ENCODE data around the gene ADAMTS9. TPM values are rescaled to one million over a fixed set of nuclear protein-coding genes. Genes with fewer than 3 reads are reported as not detected.

ADAMTS9 gene
- total and polyA plus RNA-seq, 10 of the 15 experiments (the other 5 are each of a cell fraction or from before 2014, with no cell fraction given): 0.08 TPM; not detected in 9

DNA sequence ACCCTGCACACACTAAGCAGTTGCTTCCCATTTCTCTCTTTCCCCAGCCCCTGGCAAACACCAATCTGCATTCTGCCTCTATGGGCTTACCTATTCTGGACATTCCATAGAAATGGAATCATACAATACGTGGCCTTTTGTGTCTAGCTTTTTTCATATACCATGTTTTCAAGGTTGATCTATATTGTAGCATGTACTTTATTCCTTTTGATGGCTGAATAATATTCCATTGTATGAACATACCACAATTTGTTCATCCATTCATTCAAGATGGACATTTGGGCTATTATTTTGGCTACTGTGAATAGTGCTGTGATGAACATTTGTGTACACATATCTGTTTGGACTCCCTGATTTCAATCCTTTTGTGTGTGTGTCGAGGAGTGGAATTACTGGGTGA, 18.1 kb upstream of the ADAMTS9 start (continued):
- TF ChIP-seq, protein P1, sequence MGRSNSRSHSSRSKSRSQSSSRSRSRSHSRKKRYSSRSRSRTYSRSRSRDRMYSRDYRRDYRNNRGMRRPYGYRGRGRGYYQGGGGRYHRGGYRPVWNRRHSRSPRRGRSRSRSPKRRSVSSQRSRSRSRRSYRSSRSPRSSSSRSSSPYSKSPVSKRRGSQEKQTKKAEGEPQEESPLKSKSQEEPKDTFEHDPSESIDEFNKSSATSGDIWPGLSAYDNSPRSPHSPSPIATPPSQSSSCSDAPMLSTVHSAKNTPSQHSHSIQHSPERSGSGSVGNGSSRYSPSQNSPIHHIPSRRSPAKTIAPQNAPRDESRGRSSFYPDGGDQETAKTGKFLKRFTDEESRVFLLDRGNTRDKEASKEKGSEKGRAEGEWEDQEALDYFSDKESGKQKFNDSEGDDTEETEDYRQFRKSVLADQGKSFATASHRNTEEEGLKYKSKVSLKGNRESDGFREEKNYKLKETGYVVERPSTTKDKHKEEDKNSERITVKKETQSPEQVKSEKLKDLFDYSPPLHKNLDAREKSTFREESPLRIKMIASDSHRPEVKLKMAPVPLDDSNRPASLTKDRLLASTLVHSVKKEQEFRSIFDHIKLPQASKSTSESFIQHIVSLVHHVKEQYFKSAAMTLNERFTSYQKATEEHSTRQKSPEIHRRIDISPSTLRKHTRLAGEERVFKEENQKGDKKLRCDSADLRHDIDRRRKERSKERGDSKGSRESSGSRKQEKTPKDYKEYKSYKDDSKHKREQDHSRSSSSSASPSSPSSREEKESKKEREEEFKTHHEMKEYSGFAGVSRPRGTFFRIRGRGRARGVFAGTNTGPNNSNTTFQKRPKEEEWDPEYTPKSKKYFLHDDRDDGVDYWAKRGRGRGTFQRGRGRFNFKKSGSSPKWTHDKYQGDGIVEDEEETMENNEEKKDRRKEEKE (IDR thresholded peaks at IDR 0.05): no peak
- TF ChIP-seq SMC3 (IDR thresholded peaks at IDR 0.05; ENCODE audit: borderline replicate concordance, low read length): no peak

DNA sequence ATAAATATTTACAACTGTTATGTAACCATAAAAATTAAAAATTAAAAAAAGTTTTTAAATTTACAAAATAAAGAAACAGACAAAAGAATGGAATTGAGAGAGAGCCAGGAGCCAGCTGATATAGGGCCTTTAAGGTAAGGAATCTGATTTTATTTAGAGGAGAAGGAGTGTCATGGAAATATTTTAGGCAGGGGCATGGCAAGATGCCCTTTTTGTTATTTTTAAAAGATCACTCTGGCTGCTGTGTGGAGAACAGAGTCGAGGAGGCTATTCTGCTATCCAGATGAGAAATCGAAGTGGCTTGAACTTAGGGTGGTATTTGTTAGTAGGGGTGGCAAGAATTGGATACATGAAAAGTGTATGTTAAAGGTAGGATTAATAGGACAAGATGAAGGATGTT, 9.1 kb upstream of the ADAMTS9 start:
- no peak overlapping the region for H3K27ac ChIP-seq (ENCODE audit: control insufficient read depth, insufficient read depth)
- ChIA-PET RAD21 (ENCODE audit: unreplicated experiment) (no interaction called here), POLR2A (no interaction called here), SMC1A (ENCODE audit: uncharacterized antibody, unreplicated experiment) (no interaction called here), CTCF (no interaction called here)
- no peak overlapping the region for H3K4me2 ChIP-seq (ENCODE audit: control insufficient read depth, insufficient read depth)
- in situ Hi-C loops (cut with MboI): no loop called here
- H3K9ac ChIP-seq (ENCODE audit: control insufficient read depth, insufficient read depth, low read length): no peak overlapping the region
- H3K79me2 ChIP-seq (ENCODE audit: control insufficient read depth, insufficient read depth, low read length): no peaks in the 10 kb centered on the region
- no peak overlapping the region for H3K4me3 ChIP-seq
- no peak for ATAC-seq
- H2AFZ ChIP-seq (ENCODE audit: control insufficient read depth, low read depth, low read length): no peak overlapping the region
- 0% methylated on average over 2 of the region's 2 CpGs for WGBS (ENCODE audit: insufficient coverage, insufficient replicate concordance, low lambda C conversion rate, missing lambda C conversion rate)
- intact Hi-C loops (cut with micrococcal nuclease; ENCODE audit: unreplicated experiment): no loop called here
- BruUV-seq (replicated peaks): no TSS peak
- FAIRE-seq: no peak
- no peak for DNase-seq (ENCODE audit: low read depth, low spot score)
- H3K4me1 ChIP-seq (ENCODE audit: control insufficient read depth, insufficient read depth, low read length): no peaks in the 10 kb centered on the region
- no peaks in the 10 kb centered on the region for H4K20me1 ChIP-seq (ENCODE audit: control insufficient read depth, insufficient read depth)
- no peaks in the 10 kb centered on the region for H3K27me3 ChIP-seq (replicated peaks in 1 of 2; ENCODE audit: control insufficient read depth in 2 of 2, insufficient read depth in 2 of 2, low read length in 1 of 2)
- no peaks in the 10 kb centered on the region for H3K36me3 ChIP-seq (ENCODE audit: control insufficient read depth in 2 of 2, insufficient read depth in 2 of 2, low read length in 1 of 2)
- TF ChIP-seq FOS (IDR thresholded peaks at IDR 0.05; ENCODE audit: borderline replicate concordance, extremely low read depth, insufficient read length): no peak
- H3K9me3 ChIP-seq (replicated peaks; ENCODE audit: control insufficient read depth, insufficient read depth, low read length): no peaks in the 10 kb centered on the region

DNA sequence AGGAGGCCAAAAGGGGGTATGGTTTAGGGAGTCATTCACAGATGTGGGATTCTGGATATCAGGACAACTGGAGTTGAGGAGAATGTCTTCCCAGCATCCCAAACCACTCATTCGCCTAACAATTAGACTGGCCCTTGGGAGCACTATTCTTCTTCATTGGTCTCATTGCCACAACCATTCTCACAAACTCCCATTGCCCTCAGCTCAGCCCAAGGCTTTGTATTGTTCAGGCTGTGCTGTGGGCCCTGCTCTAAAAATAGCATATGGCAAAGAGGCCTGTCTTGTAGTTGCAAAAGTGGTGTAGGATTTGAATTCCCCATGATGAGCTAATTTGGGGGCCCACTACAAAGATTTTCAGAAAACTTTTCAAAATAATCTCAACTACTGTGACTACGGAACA, 6.3 kb upstream of the ADAMTS9 start:
- Histone ChIP-seq H3K79me2 (ENCODE audit: control insufficient read depth, insufficient read depth, low read length) (no peaks in the 10 kb centered on the region), H3K9ac (ENCODE audit: control insufficient read depth, insufficient read depth, low read length) (no peak overlapping the region), H3K9me3 (replicated peaks; ENCODE audit: control insufficient read depth, insufficient read depth, low read length) (no peaks in the 10 kb centered on the region), H3K36me3 (ENCODE audit: control insufficient read depth in 2 of 2, insufficient read depth in 2 of 2, low read length in 1 of 2) (no peaks in the 10 kb centered on the region), H3K4me1 (ENCODE audit: control insufficient read depth, insufficient read depth, low read length) (no peaks in the 10 kb centered on the region), H3K27me3 (replicated peaks in 1 of 2; ENCODE audit: control insufficient read depth in 2 of 2, insufficient read depth in 2 of 2, low read length in 1 of 2) (no peaks in the 10 kb centered on the region), H4K20me1 (ENCODE audit: control insufficient read depth, insufficient read depth) (no peaks in the 10 kb centered on the region), H3K27ac (ENCODE audit: control insufficient read depth, insufficient read depth) (no peak overlapping the region), H3K4me2 (ENCODE audit: control insufficient read depth, insufficient read depth) (no peak overlapping the region), H2AFZ (ENCODE audit: control insufficient read depth, low read depth, low read length) (no peak overlapping the region), H3K4me3 (no peak overlapping the region)
- BruUV-seq (replicated peaks): no TSS peak
- in situ Hi-C loops (cut with MboI): no loop called here
- TF ChIP-seq RB1 (IDR thresholded peaks at IDR 0.05; ENCODE audit: borderline replicate concordance) (no peak), RBBP5 (conservative IDR thresholded peaks at IDR 0.05) (no peak), DPF2 (IDR thresholded peaks at IDR 0.05) (no peak), RAD21 (IDR thresholded peaks at IDR 0.05; ENCODE audit: insufficient read depth, low read depth, low read length) (no peak), SREBF2 (IDR thresholded peaks at IDR 0.05; ENCODE audit: low read length) (no peak), CEBPB (IDR thresholded peaks at IDR 0.05; ENCODE audit: borderline replicate concordance in 1 of 2, low read depth in 2 of 2, low read length in 2 of 2) (no peak), ZBED1 (IDR thresholded peaks at IDR 0.05; ENCODE audit: borderline replicate concordance) (no peak)
- TF ChIP-seq, protein P2, sequence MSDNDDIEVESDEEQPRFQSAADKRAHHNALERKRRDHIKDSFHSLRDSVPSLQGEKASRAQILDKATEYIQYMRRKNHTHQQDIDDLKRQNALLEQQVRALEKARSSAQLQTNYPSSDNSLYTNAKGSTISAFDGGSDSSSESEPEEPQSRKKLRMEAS (IDR thresholded peaks at IDR 0.05; ENCODE audit: low read depth, low read length): no peak
- DNase-seq (ENCODE audit: low read depth, low spot score): no peak
- ATAC-seq: no peak
- SMC1A ChIA-PET (ENCODE audit: uncharacterized antibody, unreplicated experiment): no interaction called here
- CTCF ChIA-PET: no interaction called here
- no peak for FAIRE-seq
- intact Hi-C loops (cut with micrococcal nuclease; ENCODE audit: unreplicated experiment): no loop called here
- POLR2A ChIA-PET: no interaction called here
- RAD21 ChIA-PET (ENCODE audit: unreplicated experiment): no interaction called here
- 50% methylated on average over 2 of the region's 2 CpGs for WGBS (ENCODE audit: insufficient coverage, insufficient replicate concordance, low lambda C conversion rate, missing lambda C conversion rate)
